ENCODE results near the gene WIPI1. TPM values are rescaled to one million over a fixed set of nuclear protein-coding genes. Genes with fewer than 3 reads are reported as not detected.

The WIPI1 gene
- total and polyA plus RNA-seq, 2 of the 13 experiments (the other 11 are each of a cell fraction or from before 2014, with no cell fraction given) = 29.4 to 141 TPM

GRCh38 chr17:68437979-68438822 lies 19.1 kb downstream of the WIPI1 start (continued):
- TF ChIP-seq WIZ (CRISPR knock-in tag; IDR thresholded peaks at IDR 0.05) (0 out of 2 replicates have a peak, but pooled peaks have one; percentile 36), MXD3 (CRISPR knock-in tag; IDR thresholded peaks at IDR 0.05) (no peak), BRF2 (CRISPR knock-in tag; IDR thresholded peaks at IDR 0.05) (no peak), BATF2 (CRISPR knock-in tag; IDR thresholded peaks at IDR 0.05) (no peak), ZNF296 (CRISPR knock-in tag; conservative IDR thresholded peaks at IDR 0.05) (no peak), ZNF264 (CRISPR knock-in tag; IDR thresholded peaks at IDR 0.05) (peak; percentile 71; the same call in 1 of the 2 replicates), ZNF652 (CRISPR knock-in tag; IDR thresholded peaks at IDR 0.05; ENCODE audit: borderline replicate concordance, low read depth) (no peak), ZFY (CRISPR knock-in tag; IDR thresholded peaks at IDR 0.05) (0 out of 2 replicates have a peak, but pooled peaks have one; percentile 5), ZNF709 (CRISPR knock-in tag; IDR thresholded peaks at IDR 0.05) (no peak), ZNF121 (CRISPR knock-in tag; IDR thresholded peaks at IDR 0.05) (0 out of 2 replicates have a peak, but pooled peaks have one; percentile 23), ZNF883 (CRISPR knock-in tag; IDR thresholded peaks at IDR 0.05; ENCODE audit: not compliant biosample characterization) (no peak), ZNF891 (CRISPR knock-in tag; IDR thresholded peaks at IDR 0.05) (no peak)
- TF ChIP-seq, protein P1, sequence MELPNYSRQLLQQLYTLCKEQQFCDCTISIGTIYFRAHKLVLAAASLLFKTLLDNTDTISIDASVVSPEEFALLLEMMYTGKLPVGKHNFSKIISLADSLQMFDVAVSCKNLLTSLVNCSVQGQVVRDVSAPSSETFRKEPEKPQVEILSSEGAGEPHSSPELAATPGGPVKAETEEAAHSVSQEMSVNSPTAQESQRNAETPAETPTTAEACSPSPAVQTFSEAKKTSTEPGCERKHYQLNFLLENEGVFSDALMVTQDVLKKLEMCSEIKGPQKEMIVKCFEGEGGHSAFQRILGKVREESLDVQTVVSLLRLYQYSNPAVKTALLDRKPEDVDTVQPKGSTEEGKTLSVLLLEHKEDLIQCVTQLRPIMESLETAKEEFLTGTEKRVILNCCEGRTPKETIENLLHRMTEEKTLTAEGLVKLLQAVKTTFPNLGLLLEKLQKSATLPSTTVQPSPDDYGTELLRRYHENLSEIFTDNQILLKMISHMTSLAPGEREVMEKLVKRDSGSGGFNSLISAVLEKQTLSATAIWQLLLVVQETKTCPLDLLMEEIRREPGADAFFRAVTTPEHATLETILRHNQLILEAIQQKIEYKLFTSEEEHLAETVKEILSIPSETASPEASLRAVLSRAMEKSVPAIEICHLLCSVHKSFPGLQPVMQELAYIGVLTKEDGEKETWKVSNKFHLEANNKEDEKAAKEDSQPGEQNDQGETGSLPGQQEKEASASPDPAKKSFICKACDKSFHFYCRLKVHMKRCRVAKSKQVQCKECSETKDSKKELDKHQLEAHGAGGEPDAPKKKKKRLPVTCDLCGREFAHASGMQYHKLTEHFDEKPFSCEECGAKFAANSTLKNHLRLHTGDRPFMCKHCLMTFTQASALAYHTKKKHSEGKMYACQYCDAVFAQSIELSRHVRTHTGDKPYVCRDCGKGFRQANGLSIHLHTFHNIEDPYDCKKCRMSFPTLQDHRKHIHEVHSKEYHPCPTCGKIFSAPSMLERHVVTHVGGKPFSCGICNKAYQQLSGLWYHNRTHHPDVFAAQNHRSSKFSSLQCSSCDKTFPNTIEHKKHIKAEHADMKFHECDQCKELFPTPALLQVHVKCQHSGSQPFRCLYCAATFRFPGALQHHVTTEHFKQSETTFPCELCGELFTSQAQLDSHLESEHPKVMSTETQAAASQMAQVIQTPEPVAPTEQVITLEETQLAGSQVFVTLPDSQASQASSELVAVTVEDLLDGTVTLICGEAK (IDR thresholded peaks at IDR 0.05) = no peak
- TF ChIP-seq, protein P1 (CRISPR knock-in tag; IDR thresholded peaks at IDR 0.05) = no peak
- TF ChIP-seq, protein P2, sequence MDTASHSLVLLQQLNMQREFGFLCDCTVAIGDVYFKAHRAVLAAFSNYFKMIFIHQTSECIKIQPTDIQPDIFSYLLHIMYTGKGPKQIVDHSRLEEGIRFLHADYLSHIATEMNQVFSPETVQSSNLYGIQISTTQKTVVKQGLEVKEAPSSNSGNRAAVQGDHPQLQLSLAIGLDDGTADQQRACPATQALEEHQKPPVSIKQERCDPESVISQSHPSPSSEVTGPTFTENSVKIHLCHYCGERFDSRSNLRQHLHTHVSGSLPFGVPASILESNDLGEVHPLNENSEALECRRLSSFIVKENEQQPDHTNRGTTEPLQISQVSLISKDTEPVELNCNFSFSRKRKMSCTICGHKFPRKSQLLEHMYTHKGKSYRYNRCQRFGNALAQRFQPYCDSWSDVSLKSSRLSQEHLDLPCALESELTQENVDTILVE (CRISPR knock-in tag; IDR thresholded peaks at IDR 0.05) = no peak

All from HepG2 (cell line).